ENCODE data around the gene ZNF488.

DNA sequence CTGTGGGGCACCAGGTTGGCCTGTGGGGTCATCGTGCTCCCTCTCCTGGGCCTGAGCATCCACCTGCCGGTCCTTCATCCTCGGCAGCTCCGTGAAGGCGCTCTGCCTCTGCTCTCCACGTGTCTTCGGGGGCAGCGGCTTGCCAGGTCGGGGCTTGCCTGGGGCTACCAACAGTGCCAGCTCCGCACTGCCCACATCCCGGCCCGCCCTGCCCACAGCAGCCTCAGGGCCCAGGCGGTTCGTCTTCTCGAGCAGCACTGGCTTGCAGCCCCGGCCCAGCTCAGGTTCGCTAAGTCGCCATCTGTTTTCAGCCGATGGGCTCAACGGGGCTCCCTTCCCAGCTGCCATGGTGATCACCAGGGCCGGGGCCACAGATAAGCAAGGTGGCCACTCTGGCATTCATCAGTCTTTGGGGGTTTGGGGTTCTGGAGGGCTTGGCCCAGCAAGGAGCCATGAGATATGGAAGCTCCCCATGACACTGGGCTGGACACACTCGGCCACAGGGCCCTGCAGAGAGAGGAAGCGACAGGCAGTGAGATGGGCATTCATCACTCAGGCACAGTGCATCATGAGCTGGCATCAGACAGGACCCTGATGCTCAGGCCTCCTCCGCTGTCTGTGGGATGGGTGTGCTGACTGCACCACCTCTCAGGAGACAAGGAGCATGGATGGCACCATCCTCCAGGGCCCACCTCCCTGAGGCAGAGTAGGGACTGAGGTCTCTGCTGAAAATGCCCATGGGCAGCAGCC, 15.5 kb downstream of the ZNF488 start:
- TF ChIP-seq CTCF (conservative IDR thresholded peaks at IDR 0.05 in 1 of 2, IDR thresholded peaks at IDR 0.05 in 1 of 2; ENCODE audit: low read depth in 1 of 2, low read length in 2 of 2) (no peak), EZH2 (IDR thresholded peaks at IDR 0.05; ENCODE audit: low read length, missing control alignments) (no peak)
